ACC112 (cell line): ENCODE measurements around the gene PRKN.

Experiments used
- H2AFZ ChIP-seq: fragments of 200-600 bp; sonication (generic); one replicate; pipeline ENCODE4 v1.6.0; 2017; ENCODE audit warnings: antibody characterized with exemption, low read length; ENCODE audit not compliant: unreplicated experiment
- H3K27ac ChIP-seq: fragments of 200-600 bp; sonication (generic); 2 replicates; pipeline ENCODE4 v1.5.1; 2014; ENCODE audit warnings: low read depth, mild to moderate bottlenecking, antibody characterized with exemption, low read length, moderate library complexity
- H3K27me3 ChIP-seq: fragments of 200-600 bp; sonication (generic); 2 replicates; pipeline ENCODE4 v1.6.1; 2014; ENCODE audit warnings: mild to moderate bottlenecking, antibody characterized with exemption, low read length, moderate library complexity, mixed read lengths; ENCODE audit not compliant: insufficient read depth
- H3K36me3 ChIP-seq: fragments of 200-600 bp; sonication (generic); 2 replicates; pipeline ENCODE4 v1.6.1; 2016; ENCODE audit warnings: mild to moderate bottlenecking, antibody characterized with exemption, low read length, moderate library complexity, mixed read lengths; ENCODE audit not compliant: insufficient read depth
- H3K4me1 ChIP-seq: fragments of 200-600 bp; sonication (generic); one replicate; pipeline ENCODE4 v1.6.1; 2016; ENCODE audit warnings: low read length, mixed read lengths; ENCODE audit not compliant: insufficient read depth, unreplicated experiment, control insufficient read depth
- H3K4me3 ChIP-seq: fragments of 200-600 bp; sonication (generic); 2 replicates; pipeline ENCODE4 v1.5.1; 2014; ENCODE audit warnings: mild to moderate bottlenecking, low read depth, low read length
- H3K79me2 ChIP-seq: fragments of 200-600 bp; sonication (generic); one replicate; pipeline ENCODE4 v1.6.0; 2016; ENCODE audit warnings: low read length; ENCODE audit not compliant: control insufficient read depth, unreplicated experiment, insufficient read depth

Gene PRKN

DNA sequence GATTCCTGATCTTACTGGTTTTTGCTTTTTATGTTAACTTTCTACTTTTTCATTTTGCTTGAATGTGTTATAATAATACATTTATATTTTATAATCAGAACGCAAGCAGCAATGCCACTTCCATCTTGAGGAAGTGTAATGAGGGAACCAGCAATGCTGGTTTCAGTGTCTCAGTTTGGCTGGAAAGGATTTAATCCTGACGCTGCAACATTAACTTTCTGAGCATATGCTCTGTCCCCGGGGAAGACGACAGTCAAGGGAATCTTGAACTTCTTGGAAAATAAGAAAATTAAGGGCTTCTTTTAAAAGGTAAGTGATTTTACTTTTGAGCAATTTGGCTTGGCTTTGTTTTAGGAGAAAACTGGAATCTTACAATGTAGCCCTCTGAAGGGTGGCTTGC, 1248.2 kb downstream of the PRKN start:
- H3K27me3 ChIP-seq, result no peaks in the 10 kb centered on the region
- no peaks in the 10 kb centered on the region for H3K79me2 ChIP-seq
- peaks cover 6% of the 10 kb centered on the region for H3K4me1 ChIP-seq
- no peak overlapping the region for H3K27ac ChIP-seq
- H2AFZ ChIP-seq, result no peak overlapping the region
- no peaks in the 10 kb centered on the region for H3K36me3 ChIP-seq
- no peak overlapping the region for H3K4me3 ChIP-seq

DNA sequence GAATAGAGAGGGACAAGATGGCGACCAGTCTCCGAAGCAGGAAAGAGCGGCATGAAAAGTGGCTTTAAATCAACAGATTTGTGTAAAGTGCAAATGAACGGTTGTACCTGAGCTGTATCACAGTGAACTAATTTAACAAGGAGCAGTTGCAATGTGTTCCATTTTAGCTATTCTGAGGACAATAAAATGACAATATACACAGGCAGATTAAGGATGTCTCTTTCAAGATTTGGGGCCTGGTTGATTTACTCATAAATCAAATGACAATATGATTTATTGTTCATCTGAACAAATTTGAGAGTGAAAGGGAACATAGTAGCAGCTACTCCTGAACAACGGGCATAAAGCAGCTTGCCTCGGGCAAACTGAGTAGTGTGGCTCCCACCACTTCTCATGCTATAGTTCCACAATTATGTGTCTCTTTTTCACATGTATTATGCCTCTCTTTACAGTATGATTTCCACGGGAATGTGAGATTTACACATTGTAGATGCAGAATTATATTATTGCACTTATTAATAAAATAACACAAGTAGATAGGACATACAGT, 1249.6 kb downstream of the PRKN start:
- no peak overlapping the region for H3K4me3 ChIP-seq
- no peaks in the 10 kb centered on the region for H3K36me3 ChIP-seq
- no peak overlapping the region for H2AFZ ChIP-seq
- H3K27me3 ChIP-seq, result no peaks in the 10 kb centered on the region
- H3K27ac ChIP-seq, result no peak overlapping the region
- H3K4me1 ChIP-seq, result peaks cover 6% of the 10 kb centered on the region
- H3K79me2 ChIP-seq, result no peaks in the 10 kb centered on the region

DNA sequence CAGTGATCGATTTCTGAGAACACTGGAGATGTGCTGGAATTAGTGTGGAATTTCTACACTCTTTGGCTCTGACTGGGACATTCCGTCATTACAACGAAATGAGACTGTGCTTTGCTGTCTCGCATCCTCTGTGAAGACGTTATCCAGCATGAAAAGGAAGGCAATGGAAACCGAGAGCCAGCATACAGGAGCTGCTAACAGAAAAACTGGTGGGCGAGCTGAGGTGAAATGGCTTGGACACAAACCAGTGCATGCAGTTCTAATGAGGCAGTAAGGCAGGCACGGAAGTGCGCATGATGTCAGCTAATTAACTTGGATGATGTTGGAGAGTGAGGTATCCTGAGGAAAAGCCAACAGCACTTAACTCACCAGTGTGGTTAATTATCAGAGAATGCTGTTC, 1250.9 kb downstream of the PRKN start:
- H3K4me1 ChIP-seq, result no peaks in the 10 kb centered on the region
- no peaks in the 10 kb centered on the region for H3K27me3 ChIP-seq
- no peaks in the 10 kb centered on the region for H3K36me3 ChIP-seq
- no peak overlapping the region for H3K27ac ChIP-seq
- no peak overlapping the region for H2AFZ ChIP-seq
- H3K79me2 ChIP-seq, result no peaks in the 10 kb centered on the region
- no peak overlapping the region for H3K4me3 ChIP-seq

DNA sequence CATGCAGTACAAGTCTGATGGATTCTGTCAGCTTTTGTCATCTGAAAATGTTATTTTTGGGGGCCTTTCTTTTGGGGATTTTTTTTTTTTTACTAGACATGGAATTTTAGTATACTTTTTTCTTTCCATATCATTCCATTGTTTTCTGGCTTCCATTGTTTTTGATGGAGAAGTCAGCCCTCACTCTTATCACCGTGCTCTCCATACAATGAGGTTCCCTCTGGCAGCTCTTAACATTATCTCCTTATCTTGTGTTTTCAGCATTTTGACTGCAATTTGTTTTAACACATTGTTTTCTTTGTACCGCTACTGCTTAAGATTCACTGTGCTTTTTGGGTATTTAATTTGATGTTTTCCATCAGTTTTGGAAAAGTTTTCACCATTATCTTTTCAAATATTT, 1262.2 kb downstream of the PRKN start:
- Histone ChIP-seq H3K36me3 (no peaks in the 10 kb centered on the region), H3K27ac (no peak overlapping the region), H2AFZ (no peak overlapping the region), H3K27me3 (no peaks in the 10 kb centered on the region; the same call in 1 of the 2 replicates), H3K4me1 (peaks cover 7% of the 10 kb centered on the region), H3K4me3 (no peak overlapping the region), H3K79me2 (no peaks in the 10 kb centered on the region)

DNA sequence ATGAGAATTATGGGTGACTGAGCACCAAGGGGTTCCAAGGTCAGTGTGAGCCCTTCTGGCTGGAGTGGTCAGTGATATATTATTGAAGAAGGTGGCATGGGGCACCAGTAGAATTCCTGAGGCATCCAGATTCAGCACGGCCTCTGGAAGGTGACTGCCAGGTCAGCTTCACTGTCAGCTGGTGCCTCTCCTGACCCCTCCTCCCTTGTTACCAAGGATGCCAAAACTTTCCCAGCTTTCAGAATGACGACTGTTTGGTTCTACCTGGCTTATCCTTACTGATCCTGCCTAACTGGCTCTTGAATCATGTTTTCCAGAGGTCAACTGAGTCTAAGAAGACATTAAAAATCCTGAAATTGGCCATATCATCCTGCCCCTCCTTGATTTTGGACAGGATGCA, 1264.5 kb downstream of the PRKN start:
- Histone ChIP-seq H2AFZ (no peak overlapping the region), H3K4me3 (no peak overlapping the region), H3K4me1 (peaks cover 7% of the 10 kb centered on the region), H3K36me3 (no peaks in the 10 kb centered on the region), H3K79me2 (no peaks in the 10 kb centered on the region), H3K27ac (no peak overlapping the region), H3K27me3 (no peaks in the 10 kb centered on the region)

DNA sequence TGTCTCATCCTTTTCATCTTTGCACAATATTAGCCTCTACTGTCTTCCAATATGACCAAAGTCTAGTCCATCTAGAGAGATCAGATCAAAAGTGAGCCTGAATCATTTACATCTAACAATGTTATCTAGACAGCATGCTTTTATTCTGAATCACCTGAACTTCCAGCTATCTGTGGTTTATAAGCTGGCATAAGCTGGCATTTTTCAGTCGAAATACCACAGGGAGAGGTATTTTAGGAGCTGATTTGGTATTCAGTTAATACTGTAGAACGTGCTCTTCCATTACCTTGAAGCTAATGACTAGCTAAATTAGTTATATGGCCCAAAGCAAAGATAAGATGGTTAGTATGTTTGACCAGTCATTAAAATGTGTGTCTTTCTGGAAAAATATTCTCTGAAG, 1265.4 kb downstream of the PRKN start:
- H3K36me3 ChIP-seq, result no peaks in the 10 kb centered on the region
- H3K27ac ChIP-seq, result no peak overlapping the region
- no peak overlapping the region for H2AFZ ChIP-seq
- H3K79me2 ChIP-seq, result no peaks in the 10 kb centered on the region
- H3K4me3 ChIP-seq, result no peak overlapping the region
- H3K27me3 ChIP-seq, result no peaks in the 10 kb centered on the region
- H3K4me1 ChIP-seq, result peaks cover 7% of the 10 kb centered on the region

DNA sequence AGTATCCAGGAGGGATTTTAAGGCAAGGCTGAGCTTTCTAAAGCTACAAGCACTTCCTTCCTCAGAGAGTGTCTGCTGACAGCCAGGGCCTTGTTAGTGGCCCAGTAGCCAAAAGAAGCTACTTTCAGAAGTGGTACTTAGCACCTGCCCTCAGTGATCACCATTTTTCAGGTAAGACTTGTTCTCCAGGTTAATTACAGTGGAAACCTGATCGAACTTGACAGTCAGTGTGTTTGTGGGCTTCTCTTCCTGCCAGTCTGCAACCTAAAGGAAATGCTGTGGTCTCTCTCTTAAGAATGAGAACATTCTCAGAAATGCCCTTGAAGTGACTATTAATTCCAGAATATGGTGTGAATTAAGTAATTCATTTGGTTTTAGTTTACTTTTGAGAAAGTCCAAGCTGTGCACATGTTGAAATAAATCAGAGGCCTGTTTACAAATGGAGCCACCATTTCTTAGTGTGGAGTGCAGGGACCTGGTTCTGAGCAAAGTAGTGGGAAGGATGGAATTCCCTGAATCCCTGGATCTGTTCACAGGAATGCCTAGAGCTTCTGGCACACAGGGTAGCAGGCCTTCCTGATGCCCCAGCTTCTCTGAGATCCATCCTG, 1268.5 kb downstream of the PRKN start:
- H3K27me3 ChIP-seq, result no peaks in the 10 kb centered on the region

DNA sequence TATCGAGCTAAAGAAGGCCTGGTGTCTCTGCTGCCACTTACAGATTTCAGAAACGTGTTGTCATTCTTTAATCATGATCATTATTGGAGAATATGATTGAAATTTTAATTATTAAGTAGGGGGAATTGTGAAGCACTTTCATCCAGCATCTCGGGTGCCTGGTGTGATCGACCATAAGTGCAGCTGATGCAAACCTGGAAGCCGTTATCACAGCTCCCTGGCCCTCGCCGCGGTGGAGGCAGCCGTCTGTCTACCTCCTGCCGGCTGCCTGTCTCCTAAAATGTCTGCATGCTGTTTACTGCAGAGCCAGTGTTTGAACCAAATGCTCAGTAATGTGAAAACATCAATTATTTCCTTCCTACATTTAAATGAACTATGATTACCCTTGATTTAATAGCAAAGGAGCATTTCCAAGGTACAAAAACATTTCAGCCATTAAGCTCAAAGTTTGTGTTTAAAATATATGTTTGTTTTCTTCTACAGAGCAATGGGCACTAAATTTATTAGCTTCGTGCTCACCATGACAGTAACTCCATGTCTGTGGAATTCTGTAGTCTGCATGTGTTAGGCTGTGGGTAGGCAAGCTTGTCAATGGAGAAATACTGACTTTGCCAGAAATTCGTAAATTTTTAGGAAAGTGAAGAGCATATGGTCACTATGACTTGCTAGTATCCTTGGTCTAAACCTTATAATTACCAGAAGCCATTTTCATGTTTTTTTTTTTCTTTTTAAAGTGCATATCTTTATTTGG, 1269.2 kb downstream of the PRKN start:
- Histone ChIP-seq H2AFZ (no peak overlapping the region), H3K36me3 (no peaks in the 10 kb centered on the region), H3K27ac (no peak overlapping the region), H3K79me2 (no peaks in the 10 kb centered on the region), H3K4me1 (peaks cover 7% of the 10 kb centered on the region), H3K27me3 (no peaks in the 10 kb centered on the region), H3K4me3 (no peak overlapping the region)

More for the DNA sequence above, 1268.5 kb downstream of the PRKN start:
- Histone ChIP-seq H3K4me3 (no peak overlapping the region), H3K27ac (no peak overlapping the region), H3K36me3 (no peaks in the 10 kb centered on the region), H3K4me1 (peaks cover 7% of the 10 kb centered on the region), H3K79me2 (no peaks in the 10 kb centered on the region), H2AFZ (no peak overlapping the region)

DNA sequence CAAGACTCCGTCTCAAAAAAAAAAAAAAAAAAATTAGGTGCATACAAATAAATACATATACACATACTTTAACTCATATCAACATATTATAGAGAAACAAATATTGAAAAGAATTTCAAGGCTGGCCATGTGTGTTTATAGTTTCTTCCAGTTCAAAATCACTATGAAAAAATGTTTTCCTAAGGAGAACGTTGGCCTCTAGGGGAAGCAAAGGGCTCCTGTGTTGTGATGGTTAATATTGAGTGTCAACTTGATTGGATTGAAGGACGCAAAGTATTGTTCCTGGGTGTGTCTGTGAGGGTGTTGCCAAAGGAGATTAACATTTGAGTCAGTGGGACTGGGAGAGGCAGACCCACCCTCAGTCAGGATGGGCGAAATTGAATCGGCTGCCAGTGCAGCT, 1271.7 kb downstream of the PRKN start:
- Histone ChIP-seq H2AFZ (no peak overlapping the region), H3K36me3 (no peaks in the 10 kb centered on the region), H3K4me1 (no peaks in the 10 kb centered on the region), H3K79me2 (no peaks in the 10 kb centered on the region), H3K4me3 (no peak overlapping the region), H3K27me3 (no peaks in the 10 kb centered on the region), H3K27ac (no peak overlapping the region)

DNA sequence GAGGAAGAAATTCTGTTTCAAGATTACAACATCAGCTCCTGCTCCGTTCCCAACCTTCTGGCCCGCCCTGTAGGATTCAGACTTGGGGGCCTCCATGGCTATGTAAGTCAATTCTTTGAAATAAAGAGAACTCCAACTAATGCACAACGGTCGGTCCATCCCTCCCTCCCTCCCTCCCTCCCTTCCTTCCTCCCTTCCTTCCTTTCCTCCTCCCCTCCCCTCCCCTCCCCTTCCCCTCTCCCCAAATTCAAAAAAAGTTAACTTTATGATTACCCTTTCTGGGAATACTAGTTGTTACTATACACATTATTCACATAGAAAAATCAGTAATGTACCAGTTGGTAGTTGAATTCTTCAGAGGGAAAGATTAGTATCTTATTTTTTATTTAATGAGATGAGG, 1274.0 kb downstream of the PRKN start:
- Histone ChIP-seq H3K4me1 (no peaks in the 10 kb centered on the region), H3K27me3 (no peaks in the 10 kb centered on the region), H2AFZ (no peak overlapping the region), H3K79me2 (no peaks in the 10 kb centered on the region), H3K27ac (no peak overlapping the region), H3K36me3 (no peaks in the 10 kb centered on the region), H3K4me3 (no peak overlapping the region)

DNA sequence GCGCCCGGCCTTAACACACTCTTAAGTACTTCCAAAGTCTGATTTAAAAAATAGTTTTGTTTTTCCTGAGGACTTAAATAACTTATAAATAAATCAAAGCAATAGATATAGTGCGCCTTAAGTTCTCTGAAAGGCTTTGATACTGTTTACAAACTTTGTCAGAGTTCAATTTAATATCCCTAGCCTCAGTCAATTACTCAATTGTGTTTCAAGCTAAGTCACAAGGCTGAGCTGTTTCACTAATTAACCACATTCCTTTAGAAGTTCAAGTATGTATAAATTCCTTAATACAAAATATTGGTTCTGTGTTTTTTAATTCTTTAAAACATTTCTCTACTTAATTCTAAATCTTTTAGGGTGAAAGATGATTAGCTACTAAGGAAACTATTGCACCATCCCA, 1275.3 kb downstream of the PRKN start:
- Histone ChIP-seq H2AFZ (no peak overlapping the region), H3K4me3 (no peak overlapping the region), H3K27ac (no peak overlapping the region), H3K79me2 (no peaks in the 10 kb centered on the region), H3K4me1 (no peaks in the 10 kb centered on the region), H3K27me3 (no peaks in the 10 kb centered on the region), H3K36me3 (no peaks in the 10 kb centered on the region)
